ENCODE data around the gene EFCAB6. TPM values are rescaled to one million over a fixed set of nuclear protein-coding genes. Genes with fewer than 3 reads are reported as not detected.

Gene EFCAB6
- total and polyA plus RNA-seq, 9 of the 15 experiments (the other 6 are each of a cell fraction or from before 2014, with no cell fraction given) = 0.06 TPM; not detected in 8

- Histone ChIP-seq H3K4me3 (no peak overlapping the region), H3K9me3 (replicated peaks; ENCODE audit: control insufficient read depth, insufficient read depth, low read depth, low read length) (no peaks in the 10 kb centered on the region), H3K4me1 (replicated peaks in 1 of 2; ENCODE audit: control insufficient read depth in 2 of 2, insufficient read depth in 2 of 2, low read length in 2 of 2) (no peaks in the 10 kb centered on the region), H3K9ac (ENCODE audit: insufficient read depth in 1 of 2, low read depth in 2 of 2, low read length in 2 of 2) (no peak overlapping the region), H4K20me1 (replicated peaks; ENCODE audit: control insufficient read depth, insufficient read depth, low read length) (no peaks in the 10 kb centered on the region), H2AFZ (ENCODE audit: low read depth, low read length) (no peak overlapping the region), H3K79me2 (ENCODE audit: control insufficient read depth, insufficient read depth, low read length) (no peaks in the 10 kb centered on the region), H3K27ac (ENCODE audit: extremely low read depth, low read depth, low read length) (no peak overlapping the region), H3K27me3 (ENCODE audit: control insufficient read depth in 2 of 2, insufficient read depth in 2 of 2, low read length in 2 of 2) (peaks cover 0 to 7% of the 10 kb centered on the region in 2 experiments; a peak in 1 of 5 replicates), H3K9me1 (ENCODE audit: control insufficient read depth, insufficient read depth, low read length) (no peaks in the 10 kb centered on the region), H3K36me3 (ENCODE audit: control insufficient read depth, insufficient read depth, low read length) (no peaks in the 10 kb centered on the region), H3K4me2 (ENCODE audit: insufficient read depth, low read length) (no peak overlapping the region)
- ChIA-PET CTCF (ENCODE audit: low intra/inter-chr PET ratio) (no interaction called here), POLR2A (no interaction called here)
- no peak for ATAC-seq
- no peak for DNase-seq (ENCODE audit: extremely low read depth in 1 of 4, low spot score in 3 of 4)
- in situ Hi-C loops (cut with MboI) = no loop called here
- intact Hi-C loops (cut with micrococcal nuclease) = no loop called here
- 0% methylated on average over 3 of the region's 5 CpGs for WGBS (ENCODE audit: insufficient coverage, low coverage, missing lambda C conversion rate)
- BruUV-seq (replicated peaks) = no TSS peak
- no peak for TF ChIP-seq SNRNP70 (optimal IDR thresholded peaks at IDR 0.05; ENCODE audit: low read depth, low read length)
- TF ChIP-seq CAMTA2 (CRISPR knock-in tag; conservative IDR thresholded peaks at IDR 0.05) = no peak
- no peak for TF ChIP-seq SETDB1 (IDR thresholded peaks at IDR 0.05; ENCODE audit: low read length)
- no peak for TF ChIP-seq ZNF696 (CRISPR knock-in tag; conservative IDR thresholded peaks at IDR 0.05)
- no peak for TF ChIP-seq ZFP91 (CRISPR knock-in tag; IDR thresholded peaks at IDR 0.05)
- FAIRE-seq = no peak
These were observed 89.7 kb downstream of the EFCAB6 start for GRCh38 chr22:43722444-43722843.

- ATAC-seq (no peak), FAIRE-seq (no peak), DNase-seq (ENCODE audit: extremely low read depth in 1 of 4, low spot score in 3 of 4) (no peak)
- Histone ChIP-seq H3K27ac (ENCODE audit: extremely low read depth, low read depth, low read length) (no peak overlapping the region), H2AFZ (ENCODE audit: low read depth, low read length) (no peak overlapping the region), H3K9me3 (replicated peaks; ENCODE audit: control insufficient read depth, insufficient read depth, low read depth, low read length) (no peaks in the 10 kb centered on the region), H3K9me1 (ENCODE audit: control insufficient read depth, insufficient read depth, low read length) (no peaks in the 10 kb centered on the region), H3K4me3 (no peak overlapping the region), H4K20me1 (replicated peaks; ENCODE audit: control insufficient read depth, insufficient read depth, low read length) (no peaks in the 10 kb centered on the region), H3K4me1 (replicated peaks in 1 of 2; ENCODE audit: control insufficient read depth in 2 of 2, insufficient read depth in 2 of 2, low read length in 2 of 2) (no peaks in the 10 kb centered on the region), H3K4me2 (ENCODE audit: insufficient read depth, low read length) (no peak overlapping the region), H3K27me3 (ENCODE audit: control insufficient read depth in 2 of 2, insufficient read depth in 2 of 2, low read length in 2 of 2) (peaks cover 0 to 7% of the 10 kb centered on the region in 2 experiments; a peak in 1 of 5 replicates), H3K9ac (ENCODE audit: insufficient read depth in 1 of 2, low read depth in 2 of 2, low read length in 2 of 2) (no peak overlapping the region), H3K79me2 (ENCODE audit: control insufficient read depth, insufficient read depth, low read length) (no peaks in the 10 kb centered on the region), H3K36me3 (ENCODE audit: control insufficient read depth, insufficient read depth, low read length) (no peaks in the 10 kb centered on the region)
- WGBS (ENCODE audit: insufficient coverage, low coverage, missing lambda C conversion rate) = 0% methylated on average over 1 of the region's 1 CpG
- POLR2A ChIA-PET = interaction anchor here (0.7 kb wide), 1 partner anchor 260 kb away, joined by 3 read pairs; no protein-coding TSS in a partner anchor
- in situ Hi-C loops (cut with MboI) = no loop called here
- no TSS peak for BruUV-seq (replicated peaks)
- CTCF ChIA-PET (ENCODE audit: low intra/inter-chr PET ratio) = no interaction called here
- intact Hi-C loops (cut with micrococcal nuclease) = no loop called here
- TF ChIP-seq ZBTB8A (IDR thresholded peaks at IDR 0.05; ENCODE audit: partially characterized antibody) (no peak), ZBTB34 (CRISPR knock-in tag; IDR thresholded peaks at IDR 0.05) (no peak), RFX5 (IDR thresholded peaks at IDR 0.05; ENCODE audit: low read depth, low read length) (no peak), ARID4B (CRISPR knock-in tag; IDR thresholded peaks at IDR 0.05) (no peak)
These were observed 91.4 kb downstream of the EFCAB6 start for GRCh38 chr22:43720716-43721115.

Measured in K562 (cell line).